GM12874 (cell line): ENCODE results near the gene PHF19.

Source experiments
- CTCF ChIP-seq: IDR thresholded peaks from 2 replicates; pipeline ENCODE4 v1.5.1; 2011; ENCODE audit warnings: low read depth, mild to moderate bottlenecking, control low read depth, low read length, moderate library complexity; ENCODE audit not compliant: insufficient read depth

Gene PHF19

GRCh38 chr9:120901755-120902568 lies 25.0 kb upstream of the PHF19 start:
- TF ChIP-seq CTCF: no peak

DNA sequence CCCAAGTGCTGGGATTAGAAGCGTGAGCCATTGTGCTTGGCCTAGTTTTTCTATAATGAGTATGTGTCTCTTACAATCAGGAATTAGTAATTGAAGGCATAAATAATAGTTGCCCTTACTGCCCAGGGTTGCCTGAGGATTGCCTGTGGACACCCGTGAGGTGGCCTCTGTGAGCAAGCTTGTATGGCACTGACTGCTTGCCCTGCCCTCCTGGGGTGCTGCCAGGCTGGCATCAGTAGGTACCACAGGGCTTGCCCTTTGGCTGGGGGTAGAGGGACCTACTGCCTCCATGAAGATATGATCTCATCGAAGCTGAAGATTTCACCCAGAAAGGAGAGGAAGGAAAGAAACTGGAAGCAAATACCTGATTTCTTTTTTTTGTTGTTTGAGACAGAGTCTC lies 23.8 kb upstream of the PHF19 start:
- no peak for TF ChIP-seq CTCF

- TF ChIP-seq CTCF: no peak
Observed at GRCh38 chr9:120899490-120900068, 22.6 kb upstream of the PHF19 start.

DNA sequence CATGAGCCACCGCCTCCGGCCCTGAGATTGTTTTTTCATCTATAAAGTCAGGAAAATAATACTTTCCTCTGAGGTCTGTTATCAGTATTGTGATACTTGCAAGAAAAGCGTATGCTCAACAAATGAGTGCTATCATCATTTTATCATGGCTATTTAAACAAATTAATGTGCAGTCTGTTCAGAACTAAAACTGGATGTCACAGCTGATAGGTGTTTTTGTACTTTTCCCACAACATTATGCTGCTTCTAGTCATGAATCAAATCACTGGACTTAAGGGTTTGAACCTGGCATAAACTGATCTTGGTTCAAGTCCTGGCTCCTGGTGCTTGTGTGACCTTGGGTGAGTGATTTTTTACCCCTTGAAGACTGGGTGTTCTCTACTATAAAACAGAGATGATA lies 21.4 kb upstream of the PHF19 start:
- TF ChIP-seq CTCF: no peak

DNA sequence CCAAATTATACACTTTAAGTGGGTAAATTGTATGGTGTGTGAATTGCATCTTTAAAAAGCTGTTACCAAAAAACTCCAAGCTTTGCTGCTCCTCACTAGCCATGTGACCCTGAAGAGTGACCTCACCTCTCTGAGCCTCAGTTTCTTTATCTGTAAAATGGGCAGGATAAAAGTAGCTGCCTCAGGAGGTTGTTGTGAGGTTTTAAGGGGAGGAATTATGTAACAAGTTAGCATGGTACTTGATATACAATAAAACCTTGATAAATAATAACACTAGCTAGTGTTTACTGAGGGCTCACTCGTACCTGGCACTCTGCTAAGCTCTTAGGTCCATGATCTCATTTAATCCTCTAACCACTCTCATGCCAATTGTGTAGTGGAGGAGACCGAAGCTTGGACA lies 19.0 kb upstream of the PHF19 start:
- no peak for TF ChIP-seq CTCF

DNA sequence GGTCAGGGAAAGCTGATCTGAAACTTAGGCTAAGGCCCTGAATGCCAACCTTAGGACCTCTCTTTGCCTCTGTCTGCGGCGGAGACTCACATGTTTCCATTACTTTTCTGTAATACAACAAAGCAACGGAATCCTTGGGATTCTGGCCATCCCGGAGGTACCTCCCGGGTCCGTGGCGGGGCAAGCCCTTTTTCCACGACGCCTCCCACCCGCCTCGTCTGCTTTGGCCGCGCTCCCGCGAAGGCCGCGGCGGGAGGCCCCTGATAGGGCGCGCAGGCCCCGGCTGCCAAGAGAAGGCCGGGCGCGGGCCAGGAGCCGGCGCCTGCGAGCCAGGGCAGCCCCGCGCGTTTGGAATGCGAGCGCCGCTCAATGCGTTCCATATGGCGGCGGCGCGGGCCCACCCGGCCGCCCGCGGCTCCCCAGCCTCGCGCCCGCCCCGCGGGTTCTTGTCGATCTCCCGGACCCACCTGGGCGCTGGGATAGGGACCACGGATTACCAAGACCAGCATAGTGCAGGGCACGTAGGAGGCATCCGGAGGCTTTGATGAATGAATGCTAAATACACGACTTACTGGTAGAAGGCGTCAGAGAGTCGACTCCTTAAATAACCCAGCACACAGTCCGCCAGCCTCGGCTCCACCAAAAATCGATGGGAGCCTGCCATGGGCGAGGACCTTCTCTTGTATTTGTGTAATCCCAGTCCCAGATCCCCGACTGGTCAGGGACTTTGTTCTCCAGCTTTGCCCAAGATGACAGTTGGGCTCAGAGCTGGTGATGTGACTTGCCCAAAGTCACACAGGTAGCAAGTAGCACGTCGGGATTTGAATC lies 17.5 kb upstream of the PHF19 start:
- no peak for TF ChIP-seq CTCF

GRCh38 chr9:120893611-120894307 lies 16.8 kb upstream of the PHF19 start:
- TF ChIP-seq CTCF: no peak
